GM18511 (cell line): ENCODE data around the gene SF3B6.
"Not testable (repeated sequence)": the region's sequence is repeated elsewhere in the genome, so short reads cannot be mapped to it uniquely, and the experiment has no call there.

ENCODE experiments used
- ATAC-seq: cut with Tn5 transposase; IDR thresholded peaks from one replicate; pipeline ENCODE4 v1.9.1; 2021; ENCODE audit warnings: mild to moderate bottlenecking, moderate library complexity; ENCODE audit not compliant: unreplicated experiment

SF3B6 gene

GRCh38 chr2:24075915-24076848 is at the start of gene SF3B6:
Gene SF3B6, minus strand, starts transcription at chr2:24076326. Its CDS starts 97 bp downstream, at chr2:24076229.
- ATAC-seq, result peak; percentile 95

GRCh38 chr2:24123922-24124580 is 47.9 kb upstream of the SF3B6 start:
- peak; percentile 15 for ATAC-seq

GRCh38 chr2:24123195-24123921 is 47.2 kb upstream of the SF3B6 start, which contains the start of the genes FAM228B and PFN4:
Gene FAM228B, plus strand, starts transcription at chr2:24123469. Its CDS starts 893 bp downstream, at chr2:24124362.
Gene PFN4, minus strand, starts transcription at chr2:24123334. Its CDS starts 799 bp downstream, at chr2:24122535.
- ATAC-seq, result peak; percentile 92

- no peak for ATAC-seq
Observed at GRCh38 chr2:24122366-24123194, 46.5 kb upstream of the SF3B6 start.

GRCh38 chr2:24121469-24121868 is 45.3 kb upstream of the SF3B6 start:
- ATAC-seq, result no peak

GRCh38 chr2:24121066-24121465 is 44.9 kb upstream of the SF3B6 start:
- no peak for ATAC-seq

GRCh38 chr2:24117902-24118301 is 41.8 kb upstream of the SF3B6 start:
- ATAC-seq, result no peak

- no peak for ATAC-seq
Observed at GRCh38 chr2:24115057-24115456, 38.9 kb upstream of the SF3B6 start.

- no peak for ATAC-seq
Observed at GRCh38 chr2:24111407-24111901, 35.3 kb upstream of the SF3B6 start.

- no peak for ATAC-seq
Observed at GRCh38 chr2:24110660-24111303, 34.7 kb upstream of the SF3B6 start.

GRCh38 chr2:24109431-24109830 is 33.3 kb upstream of the SF3B6 start:
- not testable (repeated sequence) for ATAC-seq

- no peak for ATAC-seq
Observed at GRCh38 chr2:24107336-24107735, 31.2 kb upstream of the SF3B6 start.

- no peak for ATAC-seq
Observed at GRCh38 chr2:24106786-24107185, 30.7 kb upstream of the SF3B6 start.

GRCh38 chr2:24105816-24106215 is 29.7 kb upstream of the SF3B6 start:
- ATAC-seq, result no peak

- no peak for ATAC-seq
Observed at GRCh38 chr2:24104906-24105305, 28.8 kb upstream of the SF3B6 start.

- ATAC-seq, result no peak
Observed at GRCh38 chr2:24104110-24104650, 28.1 kb upstream of the SF3B6 start.

GRCh38 chr2:24102677-24103076 is 26.6 kb upstream of the SF3B6 start:
- ATAC-seq, result no peak

- no peak for ATAC-seq
Observed at GRCh38 chr2:24101992-24102391, 25.9 kb upstream of the SF3B6 start.

GRCh38 chr2:24100732-24101131 is 24.6 kb upstream of the SF3B6 start:
- not testable (repeated sequence) for ATAC-seq
